Placental pericyte (primary cell): ENCODE data around the gene APOBEC3H. TPM values are rescaled to one million over a fixed set of nuclear protein-coding genes. Genes with fewer than 3 reads are reported as not detected.

ENCODE experiments used
- small RNA-seq: library from RNA; depleted of rRNA; stranded (forward); fragments of <200 nt; gene quantifications from one replicate; pipeline ENCODE3, GENCODE V24; 2012; ENCODE audit warnings: low replicate concordance
- total RNA-seq: library from RNA; depleted of rRNA; stranded (reverse); fragments of >200 nt; gene quantifications from 2 replicates; pipeline ENCODE4 v1.2.3, GENCODE V29; 2012

The APOBEC3H gene
- not detected in 2 replicates for total RNA-seq

GRCh38 chr22:39097098-39098020, at the start of gene APOBEC3H:
Gene APOBEC3H (plus strand): TSS chr22:39097244. CDS start chr22:39100279, 3,035 bp downstream.

GRCh38 chr22:39077026-39077840, 19.8 kb upstream of the APOBEC3H start, which contains the start of gene APOBEC3G:
Gene APOBEC3G (plus strand): TSS chr22:39077275. CDS start chr22:39077362, 87 bp downstream.

GRCh38 chr22:39152511-39153219, 55.6 kb downstream of the APOBEC3H start, which contains the start of gene CBX7:
Gene CBX7 (minus strand): TSS chr22:39152680. CDS start chr22:39152444, 236 bp downstream.

Small RNA genes lying within 50 kb of the gene (small RNA-seq; reads per million reads assigned to genes)
- gene AL022318.2: not detected
- gene COX5BP7: not detected

Other genes with a start within 250 kb of the APOBEC3H start
- 30.9 and 70.6 TPM in 2 replicates for gene CBX6, start 225.0 kb upstream of the APOBEC3H start, total RNA-seq
- not detected in 2 replicates for gene APOBEC3A, start 139.6 kb upstream of the APOBEC3H start, total RNA-seq
- gene APOBEC3B, start 114.9 kb upstream of the APOBEC3H start, total RNA-seq: 0.44 and 8.6 TPM in 2 replicates
- gene APOBEC3C, start 83.0 kb upstream of the APOBEC3H start, total RNA-seq: 11.6 and 15.9 TPM in 2 replicates
- 2.0 and 3.3 TPM in 2 replicates for gene APOBEC3D, start 76.1 kb upstream of the APOBEC3H start, total RNA-seq
- gene APOBEC3F, start 56.4 kb upstream of the APOBEC3H start, total RNA-seq: 2.0 and 2.6 TPM in 2 replicates
- 7.0 and 12.7 TPM in 2 replicates for gene APOBEC3G, start 20.0 kb upstream of the APOBEC3H start, total RNA-seq
- gene CBX7, start 55.4 kb downstream of the APOBEC3H start, total RNA-seq: 2.9 and 5.0 TPM in 2 replicates
- 2.6 and 5.0 TPM in 2 replicates for gene PDGFB, start 147.7 kb downstream of the APOBEC3H start, total RNA-seq
- gene RPL3, start 222.4 kb downstream of the APOBEC3H start, total RNA-seq: 1,201 and 3,695 TPM in 2 replicates